Fibroblast of skin of left quadriceps (primary cell): Measurements from ENCODE around the gene CLUH.
"Not testable (repeated sequence)": the region's sequence is repeated elsewhere in the genome, so short reads cannot be mapped to it uniquely, and the experiment has no call there.

Source experiments
- DNase-seq, 2 experiments: peaks; one replicate each; pipeline ENCODE4 v3.0.0-alpha.2; 2013; ENCODE audit warnings: low read depth in 2 of 2

The CLUH gene

GRCh38 chr17:2701996-2702741 lies 9.4 kb downstream of the CLUH start:
- DNase-seq = no peak

- no peak for DNase-seq
Measured at GRCh38 chr17:2701161-2701995, 10.2 kb downstream of the CLUH start.

GRCh38 chr17:2700491-2701141 lies 10.9 kb downstream of the CLUH start:
- no peak for DNase-seq

GRCh38 chr17:2700030-2700490 lies 11.5 kb downstream of the CLUH start:
- no peak for DNase-seq

GRCh38 chr17:2699216-2699805 lies 12.3 kb downstream of the CLUH start:
- DNase-seq = not testable (repeated sequence)

GRCh38 chr17:2697611-2698162 lies 13.9 kb downstream of the CLUH start:
- no peak for DNase-seq

- no peak for DNase-seq
Measured at GRCh38 chr17:2695961-2696760, 15.4 kb downstream of the CLUH start.

- DNase-seq = no peak
Measured at GRCh38 chr17:2695243-2695960, 16.2 kb downstream of the CLUH start.

- DNase-seq = no peak
Measured at GRCh38 chr17:2694381-2695242, 17.0 kb downstream of the CLUH start.

- no peak for DNase-seq
Measured at GRCh38 chr17:2693561-2694380, 17.8 kb downstream of the CLUH start.

- no peak for DNase-seq
Measured at GRCh38 chr17:2692781-2693135, 18.8 kb downstream of the CLUH start.

GRCh38 chr17:2691965-2692780 lies 19.4 kb downstream of the CLUH start:
- no peak for DNase-seq

- DNase-seq = no peak
Measured at GRCh38 chr17:2691069-2691871, 20.3 kb downstream of the CLUH start.

- DNase-seq = no peak
Measured at GRCh38 chr17:2690165-2691068, 21.1 kb downstream of the CLUH start.

- no peak for DNase-seq
Measured at GRCh38 chr17:2689411-2690164, 22.0 kb downstream of the CLUH start.
